ENCODE measurements around the gene COL6A2.

DNA sequence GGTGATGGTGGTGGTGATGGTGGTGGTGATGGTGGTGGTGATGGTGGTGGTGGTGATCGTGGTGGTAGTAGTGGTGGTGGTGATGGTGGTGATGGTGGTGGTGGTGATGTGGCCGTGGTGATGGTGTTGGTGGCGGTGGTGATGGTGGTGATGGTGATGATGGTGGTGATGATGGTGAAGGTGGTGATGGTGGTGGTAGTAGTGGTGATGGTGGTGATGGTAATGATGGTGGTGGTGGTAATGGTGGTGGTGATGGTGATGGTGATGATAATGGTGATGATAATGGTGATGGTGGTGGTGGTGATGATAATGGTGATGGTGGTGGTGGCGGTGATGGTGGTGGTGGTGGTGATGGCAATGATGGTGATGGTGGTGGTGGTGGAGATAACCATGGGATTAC, 6.8 kb upstream of the COL6A2 start:
- TF ChIP-seq, protein P1, sequence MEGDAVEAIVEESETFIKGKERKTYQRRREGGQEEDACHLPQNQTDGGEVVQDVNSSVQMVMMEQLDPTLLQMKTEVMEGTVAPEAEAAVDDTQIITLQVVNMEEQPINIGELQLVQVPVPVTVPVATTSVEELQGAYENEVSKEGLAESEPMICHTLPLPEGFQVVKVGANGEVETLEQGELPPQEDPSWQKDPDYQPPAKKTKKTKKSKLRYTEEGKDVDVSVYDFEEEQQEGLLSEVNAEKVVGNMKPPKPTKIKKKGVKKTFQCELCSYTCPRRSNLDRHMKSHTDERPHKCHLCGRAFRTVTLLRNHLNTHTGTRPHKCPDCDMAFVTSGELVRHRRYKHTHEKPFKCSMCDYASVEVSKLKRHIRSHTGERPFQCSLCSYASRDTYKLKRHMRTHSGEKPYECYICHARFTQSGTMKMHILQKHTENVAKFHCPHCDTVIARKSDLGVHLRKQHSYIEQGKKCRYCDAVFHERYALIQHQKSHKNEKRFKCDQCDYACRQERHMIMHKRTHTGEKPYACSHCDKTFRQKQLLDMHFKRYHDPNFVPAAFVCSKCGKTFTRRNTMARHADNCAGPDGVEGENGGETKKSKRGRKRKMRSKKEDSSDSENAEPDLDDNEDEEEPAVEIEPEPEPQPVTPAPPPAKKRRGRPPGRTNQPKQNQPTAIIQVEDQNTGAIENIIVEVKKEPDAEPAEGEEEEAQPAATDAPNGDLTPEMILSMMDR (IDR thresholded peaks at IDR 0.05), result no peak
- TF ChIP-seq EZH2 (IDR thresholded peaks at IDR 0.05; ENCODE audit: borderline replicate concordance, insufficient read depth, low read depth, low read length, poor library complexity, severe bottlenecking), result no peak

All from B cell (primary cell).